ENCODE data around the gene OR2AT4.

DNA sequence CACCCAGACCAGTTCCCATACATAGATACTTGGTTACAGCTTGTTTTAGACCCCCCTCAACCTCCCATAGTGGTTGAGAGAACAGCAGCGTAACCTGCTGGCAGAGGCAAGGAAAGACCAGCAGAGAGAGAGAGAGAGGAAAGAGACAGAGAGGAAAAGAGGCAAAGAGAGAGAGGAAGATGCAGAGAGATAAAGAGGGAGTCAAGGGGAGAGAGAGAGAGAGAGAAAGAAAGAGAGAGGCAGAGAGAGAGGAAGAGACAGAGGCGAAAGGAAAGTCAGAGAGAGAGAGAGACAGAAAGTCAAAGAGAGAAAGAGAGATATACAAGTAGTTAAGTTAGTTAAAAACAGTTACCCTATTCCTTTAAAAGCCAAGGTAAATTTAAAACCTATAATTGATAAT is 55.4 kb downstream of the OR2AT4 start:
- no peak for TF ChIP-seq POLR2AphosphoS5 (IDR thresholded peaks at IDR 0.05; ENCODE audit: low read depth)
- TF ChIP-seq, protein P1, sequence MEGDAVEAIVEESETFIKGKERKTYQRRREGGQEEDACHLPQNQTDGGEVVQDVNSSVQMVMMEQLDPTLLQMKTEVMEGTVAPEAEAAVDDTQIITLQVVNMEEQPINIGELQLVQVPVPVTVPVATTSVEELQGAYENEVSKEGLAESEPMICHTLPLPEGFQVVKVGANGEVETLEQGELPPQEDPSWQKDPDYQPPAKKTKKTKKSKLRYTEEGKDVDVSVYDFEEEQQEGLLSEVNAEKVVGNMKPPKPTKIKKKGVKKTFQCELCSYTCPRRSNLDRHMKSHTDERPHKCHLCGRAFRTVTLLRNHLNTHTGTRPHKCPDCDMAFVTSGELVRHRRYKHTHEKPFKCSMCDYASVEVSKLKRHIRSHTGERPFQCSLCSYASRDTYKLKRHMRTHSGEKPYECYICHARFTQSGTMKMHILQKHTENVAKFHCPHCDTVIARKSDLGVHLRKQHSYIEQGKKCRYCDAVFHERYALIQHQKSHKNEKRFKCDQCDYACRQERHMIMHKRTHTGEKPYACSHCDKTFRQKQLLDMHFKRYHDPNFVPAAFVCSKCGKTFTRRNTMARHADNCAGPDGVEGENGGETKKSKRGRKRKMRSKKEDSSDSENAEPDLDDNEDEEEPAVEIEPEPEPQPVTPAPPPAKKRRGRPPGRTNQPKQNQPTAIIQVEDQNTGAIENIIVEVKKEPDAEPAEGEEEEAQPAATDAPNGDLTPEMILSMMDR (IDR thresholded peaks at IDR 0.05; ENCODE audit: insufficient read depth, low read length), result no peak

Data from HL-60 (cell line).